ENCODE data around the gene CCDC192. TPM values are rescaled to one million over a fixed set of nuclear protein-coding genes. Genes with fewer than 3 reads are reported as not detected.

The CCDC192 gene
- total and polyA plus RNA-seq, 2 donors, result 0.09 to 0.11 TPM

DNA sequence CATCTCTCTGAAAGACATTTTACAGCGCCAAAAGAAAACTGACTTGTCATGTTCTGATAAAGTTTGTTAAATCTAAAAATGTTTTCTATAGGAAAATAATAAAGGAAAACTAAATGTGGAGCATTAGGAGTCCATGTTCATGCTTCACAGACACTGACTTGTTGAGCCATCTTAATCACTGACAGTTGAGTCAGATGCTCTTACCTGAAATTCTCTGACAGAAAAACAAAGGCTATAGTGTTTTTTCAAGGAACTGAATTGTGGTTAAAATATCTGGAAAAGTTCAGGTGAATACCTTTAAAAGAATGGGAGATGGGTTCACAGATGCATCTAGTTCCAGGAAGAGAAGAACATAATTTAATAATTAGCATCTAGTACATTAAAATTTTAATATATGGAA is 266.9 kb downstream of the CCDC192 start:
- H3K4me3 ChIP-seq (ENCODE audit: low read length in 2 of 2), result no peak overlapping the region
- H3K27ac ChIP-seq (ENCODE audit: low read depth in 1 of 2, low read length in 1 of 2), result no peak overlapping the region
- peaks cover 0 to 7% of the 10 kb centered on the region in 2 donors for H3K36me3 ChIP-seq (ENCODE audit: control insufficient read depth in 2 of 2, insufficient read depth in 2 of 2, low read length in 1 of 2)
- 98% methylated on average over 1 of the region's 1 CpG for WGBS
- no peaks in the 10 kb centered on the region for H3K4me1 ChIP-seq (ENCODE audit: control insufficient read depth in 2 of 2, insufficient read depth in 2 of 2, low read length in 2 of 2)
- no peak for DNase-seq (ENCODE audit: low read depth in 6 of 9, low spot score in 9 of 9)
- peaks cover 0 to 6% of the 10 kb centered on the region in 2 donors for H3K9me3 ChIP-seq (ENCODE audit: control insufficient read depth in 2 of 2, insufficient read depth in 1 of 2, low read length in 1 of 2)
- no peaks in the 10 kb centered on the region for H3K27me3 ChIP-seq (ENCODE audit: control insufficient read depth in 2 of 2, insufficient read depth in 1 of 2, low read length in 1 of 2)

DNA sequence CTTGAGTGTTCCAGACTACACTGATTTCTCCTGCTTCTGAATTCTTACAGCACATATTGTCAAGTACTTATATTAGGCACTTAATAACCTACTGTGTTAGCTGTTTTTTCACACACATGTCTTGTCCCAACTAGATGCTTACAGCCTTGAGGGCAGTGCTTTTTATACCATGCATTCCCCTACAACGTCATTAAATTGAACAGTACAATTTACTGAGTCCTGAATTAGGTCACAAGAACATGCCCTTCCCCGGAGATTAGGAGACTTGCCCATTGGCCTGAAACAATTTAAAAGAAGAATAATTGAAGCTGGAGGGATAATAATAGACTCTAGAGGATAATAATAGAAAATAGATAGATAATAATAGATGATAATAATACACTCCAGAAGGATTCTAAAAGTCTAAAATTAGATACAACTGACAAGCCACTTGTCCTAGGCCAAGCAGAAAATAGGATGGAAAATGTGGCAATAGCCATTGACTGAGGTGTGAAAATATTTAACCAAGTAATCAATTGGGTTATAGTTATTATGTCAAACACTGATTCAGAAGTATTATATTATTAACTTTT is 267.7 kb downstream of the CCDC192 start:
- H3K4me1 ChIP-seq (ENCODE audit: control insufficient read depth in 2 of 2, insufficient read depth in 2 of 2, low read length in 2 of 2), result no peaks in the 10 kb centered on the region
- 98% methylated on average over 2 of the region's 2 CpGs for WGBS
- no peak overlapping the region for H3K27ac ChIP-seq (ENCODE audit: low read depth in 1 of 2, low read length in 1 of 2)
- no peak for DNase-seq (ENCODE audit: low read depth in 6 of 9, low spot score in 9 of 9)
- H3K27me3 ChIP-seq (ENCODE audit: control insufficient read depth in 2 of 2, insufficient read depth in 1 of 2, low read length in 1 of 2), result no peaks in the 10 kb centered on the region
- H3K4me3 ChIP-seq (ENCODE audit: low read length in 2 of 2), result no peak overlapping the region
- peaks cover 0 to 7% of the 10 kb centered on the region in 2 donors for H3K36me3 ChIP-seq (ENCODE audit: control insufficient read depth in 2 of 2, insufficient read depth in 2 of 2, low read length in 1 of 2)
- H3K9me3 ChIP-seq (ENCODE audit: control insufficient read depth in 2 of 2, insufficient read depth in 1 of 2, low read length in 1 of 2), result peaks cover 0 to 5% of the 10 kb centered on the region in 2 donors

DNA sequence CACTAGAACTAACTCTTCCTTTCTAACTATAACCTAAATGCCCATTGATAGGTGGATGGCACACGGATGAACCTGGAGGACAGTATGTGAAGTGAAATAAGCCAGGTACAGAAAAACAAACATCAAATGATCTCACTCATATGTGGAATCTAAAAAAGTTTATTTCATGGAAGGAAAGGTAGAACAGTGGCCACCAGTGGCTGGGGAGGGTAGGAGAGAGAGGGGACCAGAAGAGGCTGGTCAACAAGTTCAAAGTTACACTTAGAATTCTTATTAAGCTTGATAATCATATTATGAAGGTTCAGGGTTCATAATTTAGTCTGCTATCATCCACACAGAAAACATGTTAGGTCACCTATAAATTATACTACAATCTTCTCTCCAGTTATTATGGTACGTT is 272.8 kb downstream of the CCDC192 start:
- WGBS, result 99% methylated on average over 2 of the region's 2 CpGs
- no peak for DNase-seq (ENCODE audit: low read depth in 6 of 9, low spot score in 9 of 9)
- H3K4me3 ChIP-seq (ENCODE audit: low read length in 2 of 2), result no peak overlapping the region
- no peaks in the 10 kb centered on the region for H3K27me3 ChIP-seq (ENCODE audit: control insufficient read depth in 2 of 2, insufficient read depth in 1 of 2, low read length in 1 of 2)
- no peaks in the 10 kb centered on the region for H3K36me3 ChIP-seq (ENCODE audit: control insufficient read depth in 2 of 2, insufficient read depth in 2 of 2, low read length in 1 of 2)
- H3K4me1 ChIP-seq (ENCODE audit: control insufficient read depth in 2 of 2, insufficient read depth in 2 of 2, low read length in 2 of 2), result no peaks in the 10 kb centered on the region
- H3K9me3 ChIP-seq (ENCODE audit: control insufficient read depth in 2 of 2, insufficient read depth in 1 of 2, low read length in 1 of 2), result no peaks in the 10 kb centered on the region
- H3K27ac ChIP-seq (ENCODE audit: low read depth in 1 of 2, low read length in 1 of 2), result no peak overlapping the region

DNA sequence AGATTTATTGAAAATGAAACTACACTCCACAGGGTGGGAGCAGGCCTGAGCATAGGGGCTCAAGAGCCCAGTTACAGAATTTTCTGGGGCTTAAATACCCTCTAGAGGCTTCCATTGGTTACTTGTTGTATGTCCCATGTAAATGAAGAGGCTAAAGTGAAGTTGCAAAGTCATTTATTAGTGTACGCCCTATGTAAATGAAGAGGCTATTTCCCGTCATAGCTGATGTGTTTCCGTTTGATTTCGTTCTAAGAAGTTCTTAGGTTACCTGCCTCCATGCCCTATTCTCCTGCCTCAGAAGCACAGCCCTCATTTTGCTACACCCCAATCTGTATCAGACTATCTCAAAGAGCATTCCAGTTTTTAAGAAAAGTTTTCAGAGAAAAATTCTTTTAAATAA is 273.3 kb downstream of the CCDC192 start:
- no peak overlapping the region for H3K4me3 ChIP-seq (ENCODE audit: low read length in 2 of 2)
- H3K4me1 ChIP-seq (ENCODE audit: control insufficient read depth in 2 of 2, insufficient read depth in 2 of 2, low read length in 2 of 2), result no peaks in the 10 kb centered on the region
- no peak overlapping the region for H3K27ac ChIP-seq (ENCODE audit: low read depth in 1 of 2, low read length in 1 of 2)
- WGBS, result 98% methylated on average over 4 of the region's 4 CpGs
- H3K9me3 ChIP-seq (ENCODE audit: control insufficient read depth in 2 of 2, insufficient read depth in 1 of 2, low read length in 1 of 2), result no peaks in the 10 kb centered on the region
- no peaks in the 10 kb centered on the region for H3K27me3 ChIP-seq (ENCODE audit: control insufficient read depth in 2 of 2, insufficient read depth in 1 of 2, low read length in 1 of 2)
- no peak for DNase-seq (ENCODE audit: low read depth in 6 of 9, low spot score in 9 of 9)
- no peaks in the 10 kb centered on the region for H3K36me3 ChIP-seq (ENCODE audit: control insufficient read depth in 2 of 2, insufficient read depth in 2 of 2, low read length in 1 of 2)

DNA sequence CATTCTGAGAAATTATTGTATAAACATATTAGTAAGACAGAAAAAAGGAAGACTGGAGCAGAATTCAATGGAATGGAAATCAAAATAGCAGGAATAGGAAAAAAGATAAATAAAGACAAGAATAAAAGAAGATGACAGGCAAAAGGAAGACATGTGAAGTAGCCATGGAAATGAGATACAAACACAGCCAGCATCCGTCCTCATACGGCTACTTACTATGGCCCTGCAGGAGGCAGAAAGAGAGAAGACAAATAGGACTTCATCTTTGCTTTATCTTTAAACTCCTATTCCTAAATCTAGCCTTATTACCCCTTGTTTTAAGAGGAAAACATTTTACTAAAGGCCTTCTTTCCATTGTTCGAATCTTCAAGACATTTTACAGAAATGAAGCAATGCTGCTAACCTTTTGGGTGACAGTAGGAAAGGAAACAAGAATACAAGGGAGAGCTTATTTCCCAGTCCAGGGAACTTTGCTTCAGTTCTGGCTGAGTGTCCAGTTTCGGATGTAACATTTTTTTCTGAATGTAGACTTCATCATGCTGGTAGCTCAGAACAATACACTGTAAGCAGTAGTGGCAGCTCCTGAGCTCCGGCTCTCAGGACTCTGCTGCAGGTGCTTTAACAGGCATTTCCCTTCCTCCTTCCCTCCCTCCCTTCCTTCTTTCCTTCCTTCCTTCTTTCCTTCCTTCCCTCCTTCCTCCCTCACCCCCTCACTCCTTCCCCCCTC is 274.0 kb downstream of the CCDC192 start:
- DNase-seq (ENCODE audit: low read depth in 6 of 9, low spot score in 9 of 9), result no peak
- Histone ChIP-seq H3K4me1 (ENCODE audit: control insufficient read depth in 2 of 2, insufficient read depth in 2 of 2, low read length in 2 of 2) (no peaks in the 10 kb centered on the region), H3K36me3 (ENCODE audit: control insufficient read depth in 2 of 2, insufficient read depth in 2 of 2, low read length in 1 of 2) (no peaks in the 10 kb centered on the region), H3K4me3 (ENCODE audit: low read length in 2 of 2) (no peak overlapping the region), H3K27ac (ENCODE audit: low read depth in 1 of 2, low read length in 1 of 2) (no peak overlapping the region), H3K9me3 (ENCODE audit: control insufficient read depth in 2 of 2, insufficient read depth in 1 of 2, low read length in 1 of 2) (no peaks in the 10 kb centered on the region), H3K27me3 (ENCODE audit: control insufficient read depth in 2 of 2, insufficient read depth in 1 of 2, low read length in 1 of 2) (no peaks in the 10 kb centered on the region)
- WGBS, result 96% methylated on average over 5 of the region's 5 CpGs

DNA sequence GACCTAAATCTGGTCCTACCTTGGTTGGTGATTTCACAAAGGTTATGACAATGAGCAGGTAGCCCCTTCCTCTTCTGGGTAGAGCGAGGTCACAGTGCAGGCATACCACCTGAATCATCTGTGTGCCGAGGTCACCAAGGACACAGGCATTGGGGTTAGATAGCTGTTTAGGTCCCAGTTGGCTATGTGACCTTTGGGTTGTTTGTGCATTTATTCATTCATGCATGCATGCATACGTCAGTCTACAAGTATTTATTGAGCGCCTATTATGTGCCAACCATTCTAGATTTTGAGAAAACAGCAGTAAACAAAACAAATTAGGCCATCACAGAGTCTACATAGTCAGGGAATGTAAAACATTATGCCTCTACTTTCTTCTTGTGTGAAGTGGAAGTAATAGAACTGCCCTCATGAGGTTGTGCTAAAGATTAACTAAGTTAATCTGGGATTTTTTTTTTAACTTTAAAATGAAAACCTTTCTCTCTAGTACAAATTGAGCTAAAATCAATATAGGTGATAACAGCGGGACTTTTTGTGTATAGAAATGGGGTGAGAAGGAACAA is 275.6 kb downstream of the CCDC192 start:
- DNase-seq (ENCODE audit: low read depth in 6 of 9, low spot score in 9 of 9), result no peak
- H3K4me3 ChIP-seq (ENCODE audit: low read length in 2 of 2), result no peak overlapping the region
- no peak overlapping the region for H3K27ac ChIP-seq (ENCODE audit: low read depth in 1 of 2, low read length in 1 of 2)
- H3K9me3 ChIP-seq (ENCODE audit: control insufficient read depth in 2 of 2, insufficient read depth in 1 of 2, low read length in 1 of 2), result no peaks in the 10 kb centered on the region
- no peaks in the 10 kb centered on the region for H3K4me1 ChIP-seq (ENCODE audit: control insufficient read depth in 2 of 2, insufficient read depth in 2 of 2, low read length in 2 of 2)
- no peaks in the 10 kb centered on the region for H3K36me3 ChIP-seq (ENCODE audit: control insufficient read depth in 2 of 2, insufficient read depth in 2 of 2, low read length in 1 of 2)
- 99% methylated on average over 5 of the region's 5 CpGs for WGBS
- H3K27me3 ChIP-seq (ENCODE audit: control insufficient read depth in 2 of 2, insufficient read depth in 1 of 2, low read length in 1 of 2), result no peaks in the 10 kb centered on the region

DNA sequence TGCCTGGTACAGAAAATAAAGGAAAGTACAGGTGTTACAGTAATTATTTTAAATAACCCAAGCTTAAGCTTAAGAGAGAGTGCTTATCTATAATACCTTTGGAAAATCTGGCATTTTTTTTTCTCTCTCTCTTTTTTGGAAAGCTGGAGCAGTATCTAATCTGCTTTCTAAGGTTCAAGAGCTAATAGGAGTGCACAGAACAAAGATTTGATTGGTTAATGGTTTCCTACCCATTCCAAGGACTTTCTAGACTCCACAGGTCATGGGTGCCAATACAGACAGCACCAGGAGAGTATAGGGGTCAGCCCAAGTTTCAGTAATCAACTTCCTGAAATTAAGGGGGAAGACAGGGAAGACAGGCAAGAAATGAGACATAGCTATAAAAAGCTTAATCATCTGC is 276.3 kb downstream of the CCDC192 start:
- Histone ChIP-seq H3K27me3 (ENCODE audit: control insufficient read depth in 2 of 2, insufficient read depth in 1 of 2, low read length in 1 of 2) (no peaks in the 10 kb centered on the region), H3K27ac (ENCODE audit: low read depth in 1 of 2, low read length in 1 of 2) (no peak overlapping the region), H3K4me1 (ENCODE audit: control insufficient read depth in 2 of 2, insufficient read depth in 2 of 2, low read length in 2 of 2) (no peaks in the 10 kb centered on the region), H3K9me3 (ENCODE audit: control insufficient read depth in 2 of 2, insufficient read depth in 1 of 2, low read length in 1 of 2) (no peaks in the 10 kb centered on the region), H3K4me3 (ENCODE audit: low read length in 2 of 2) (no peak overlapping the region), H3K36me3 (ENCODE audit: control insufficient read depth in 2 of 2, insufficient read depth in 2 of 2, low read length in 1 of 2) (no peaks in the 10 kb centered on the region)
- no peak for DNase-seq (ENCODE audit: low read depth in 6 of 9, low spot score in 9 of 9)

DNA sequence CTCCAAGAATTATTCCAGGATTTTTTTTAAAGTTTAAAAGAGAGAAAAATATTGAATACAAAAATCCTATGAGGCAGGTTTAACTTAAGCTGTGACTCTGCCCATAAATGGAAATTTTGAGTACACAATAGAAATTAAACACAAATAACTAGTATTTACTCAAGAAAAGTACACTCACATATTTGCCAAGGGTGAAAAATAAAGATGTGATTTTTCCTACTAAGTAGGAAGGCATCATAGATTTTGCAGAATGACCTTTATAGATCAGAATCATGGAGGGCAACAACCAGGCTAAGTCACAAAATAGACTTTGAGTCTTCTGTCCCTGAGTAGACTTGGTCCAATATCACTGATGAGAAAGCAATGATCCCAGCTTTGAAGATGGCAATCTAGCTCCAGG is 277.7 kb downstream of the CCDC192 start:
- Histone ChIP-seq H3K4me1 (ENCODE audit: control insufficient read depth in 2 of 2, insufficient read depth in 2 of 2, low read length in 2 of 2) (no peaks in the 10 kb centered on the region), H3K27me3 (ENCODE audit: control insufficient read depth in 2 of 2, insufficient read depth in 1 of 2, low read length in 1 of 2) (no peaks in the 10 kb centered on the region), H3K36me3 (ENCODE audit: control insufficient read depth in 2 of 2, insufficient read depth in 2 of 2, low read length in 1 of 2) (no peaks in the 10 kb centered on the region), H3K27ac (ENCODE audit: low read depth in 1 of 2, low read length in 1 of 2) (no peak overlapping the region), H3K4me3 (ENCODE audit: low read length in 2 of 2) (no peak overlapping the region), H3K9me3 (ENCODE audit: control insufficient read depth in 2 of 2, insufficient read depth in 1 of 2, low read length in 1 of 2) (no peaks in the 10 kb centered on the region)
- DNase-seq (ENCODE audit: low read depth in 6 of 9, low spot score in 9 of 9), result no peak

DNA sequence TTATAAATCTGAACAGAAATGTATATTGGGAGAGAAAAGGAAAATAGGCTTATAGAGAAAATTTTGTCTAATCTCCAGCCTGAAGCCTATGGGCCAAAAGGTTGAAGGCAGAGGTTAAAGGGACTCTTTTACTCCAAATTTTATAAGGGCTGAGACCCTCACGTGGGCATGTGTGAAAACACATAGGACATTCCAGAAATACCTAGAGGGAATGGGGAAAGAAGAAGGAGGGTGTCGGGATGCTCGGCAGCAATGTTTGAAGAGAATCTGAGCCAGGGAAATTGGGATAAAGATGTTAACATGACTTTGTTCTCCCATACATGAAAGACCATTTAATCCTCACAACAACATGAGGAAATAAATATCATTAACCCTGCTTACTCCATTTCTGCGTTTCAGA is 278.3 kb downstream of the CCDC192 start:
- H3K27me3 ChIP-seq (ENCODE audit: control insufficient read depth in 2 of 2, insufficient read depth in 1 of 2, low read length in 1 of 2), result no peaks in the 10 kb centered on the region
- DNase-seq (ENCODE audit: low read depth in 6 of 9, low spot score in 9 of 9), result no peak
- no peaks in the 10 kb centered on the region for H3K4me1 ChIP-seq (ENCODE audit: control insufficient read depth in 2 of 2, insufficient read depth in 2 of 2, low read length in 2 of 2)
- H3K9me3 ChIP-seq (ENCODE audit: control insufficient read depth in 2 of 2, insufficient read depth in 1 of 2, low read length in 1 of 2), result no peaks in the 10 kb centered on the region
- H3K36me3 ChIP-seq (ENCODE audit: control insufficient read depth in 2 of 2, insufficient read depth in 2 of 2, low read length in 1 of 2), result no peaks in the 10 kb centered on the region
- no peak overlapping the region for H3K27ac ChIP-seq (ENCODE audit: low read depth in 1 of 2, low read length in 1 of 2)
- no peak overlapping the region for H3K4me3 ChIP-seq (ENCODE audit: low read length in 2 of 2)
- 96% methylated on average over 4 of the region's 4 CpGs for WGBS
